Measurements from ENCODE around the gene ANKRD55. TPM values are rescaled to one million over a fixed set of nuclear protein-coding genes. Genes with fewer than 3 reads are reported as not detected.
A peak's percentile ranks its signal among the peaks of the same experiment; 100 is the strongest.

The ANKRD55 gene
- total and polyA plus RNA-seq, 2 of the 8 experiments (the other 6 are each of a cell fraction or from before 2014, with no cell fraction given): not detected

DNA sequence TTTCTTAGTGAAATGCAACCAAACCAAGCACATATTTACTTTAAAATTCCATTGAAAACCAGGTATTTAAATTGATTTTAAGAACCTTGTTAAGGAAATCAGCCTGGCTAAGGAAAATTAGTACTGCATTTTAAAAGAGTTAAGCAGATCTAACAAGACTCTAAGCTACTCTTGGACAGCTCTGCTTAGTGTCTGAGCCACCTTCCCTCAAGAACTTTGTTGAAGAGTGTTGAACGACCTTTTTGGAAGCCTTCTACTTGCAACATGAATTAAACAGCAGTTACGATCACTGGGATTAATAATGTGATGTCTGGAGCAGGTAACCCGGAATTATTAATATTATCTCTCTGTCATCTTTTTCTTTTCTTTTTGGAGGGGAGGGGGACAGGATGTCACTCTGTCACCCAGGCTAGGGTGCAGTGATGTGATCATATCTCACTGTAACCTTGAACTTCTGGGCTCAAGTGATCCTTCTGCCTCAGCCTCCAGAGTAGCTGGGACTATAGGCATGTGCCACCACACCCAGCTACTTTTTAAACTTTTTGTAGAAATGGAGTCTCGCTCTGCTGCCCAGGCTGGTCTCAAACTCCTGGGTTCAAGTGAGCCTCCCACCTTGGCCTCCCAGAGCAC lies 74.7 kb downstream of the ANKRD55 start:
- Histone ChIP-seq H3K79me2 (ENCODE audit: control insufficient read depth in 1 of 2, insufficient read depth in 2 of 2, low read length in 2 of 2) (no peaks in the 10 kb centered on the region), H3K56ac (replicated peaks; ENCODE audit: insufficient read length, low read depth, low read length) (no peak overlapping the region), H3K9ac (replicated peaks in 1 of 4; ENCODE audit: extremely low read depth in 1 of 4, low read depth in 3 of 4, low read length in 3 of 4) (no peak overlapping the region), H3K4me3 (ENCODE audit: extremely low read depth in 1 of 4, insufficient read depth in 2 of 4, low read depth in 3 of 4, low read length in 4 of 4) (no peak overlapping the region), H3K14ac (ENCODE audit: insufficient read length) (no peak overlapping the region), H3K9me3 (ENCODE audit: insufficient read depth in 2 of 2, low read depth in 1 of 2, low read length in 1 of 2) (no peaks in the 10 kb centered on the region), H3K27me3 (replicated peaks in 1 of 4; ENCODE audit: control insufficient read depth in 3 of 4, extremely low read depth in 1 of 4, insufficient read depth in 3 of 4, low read length in 3 of 4) (peaks cover 0 to 5% (median 0%) of the 10 kb centered on the region in 4 experiments; a peak in 2 of 7 replicates), H2BK5ac (ENCODE audit: low read depth, low read length) (no peak overlapping the region), H2BK120ac (replicated peaks; ENCODE audit: low read depth, low read length) (no peak overlapping the region), H4K8ac (ENCODE audit: extremely low read depth, insufficient read depth, low read length) (no peak overlapping the region), H3K4me2 (ENCODE audit: insufficient read depth in 1 of 2, low read depth in 2 of 2, low read length in 2 of 2) (no peak overlapping the region), H4K91ac (replicated peaks; ENCODE audit: insufficient read length, low read length) (no peak overlapping the region), H3K4me1 (replicated peaks in 1 of 4; ENCODE audit: control insufficient read depth in 3 of 4, insufficient read depth in 4 of 4, low read length in 3 of 4) (peaks cover 0 to 5% (median 2%) of the 10 kb centered on the region in 4 experiments; a peak in 4 of 7 replicates), H4K20me1 (replicated peaks in 1 of 2; ENCODE audit: control insufficient read depth in 1 of 2, insufficient read depth in 2 of 2, low read length in 2 of 2) (no peaks in the 10 kb centered on the region), H3K23me2 (ENCODE audit: low read depth, low read length) (no peaks in the 10 kb centered on the region), H2BK12ac (ENCODE audit: low read depth, low read length) (0 out of 2 replicates have a peak overlapping the region, but pooled peaks have one; percentile 50), H3K23ac (ENCODE audit: insufficient read length) (no peak overlapping the region), H3K18ac (ENCODE audit: extremely low read depth, low read length) (no peak overlapping the region), H3K4ac (replicated peaks; ENCODE audit: insufficient read length, low read depth, low read length) (no peak overlapping the region), H2BK15ac (ENCODE audit: low read length) (no peak overlapping the region), H2BK20ac (ENCODE audit: low read length) (no peak overlapping the region), H3K27ac (ENCODE audit: low read depth, low read length) (no peak overlapping the region), H3K36me3 (ENCODE audit: control insufficient read depth in 2 of 4, insufficient read depth in 4 of 4, low read length in 3 of 4) (no peaks in the 10 kb centered on the region), H3K79me1 (ENCODE audit: low read depth, low read length) (no peaks in the 10 kb centered on the region), H2AFZ (ENCODE audit: low read length) (no peak overlapping the region), H2AK5ac (ENCODE audit: low read depth, low read length) (no peak overlapping the region), H4K5ac (ENCODE audit: insufficient read length, low read depth, low read length) (no peak overlapping the region)
- WGBS, 2 experiments (ENCODE audit: extremely low coverage in 1 of 2, insufficient coverage in 1 of 2, insufficient read length in 1 of 2, insufficient replicate concordance in 2 of 2, low coverage in 1 of 2, low lambda C conversion rate in 2 of 2, missing lambda C conversion rate in 1 of 2): 91% methylated on average over 4 of the region's 4 CpGs; no CpG with 5 or more reads in 1 of the 2 experiments
- ChIA-PET POLR2A (ENCODE audit: partially characterized antibody) (no interaction called here), CTCF (ENCODE audit: partially characterized antibody) (interaction anchor here (0.6 to 1.2 kb wide), 4 partner anchors 10 to 385 kb away, joined by 3 to 6 read pairs (median 4); no protein-coding TSS in a partner anchor)
- DNase-seq (ENCODE audit: low read depth in 1 of 2, low spot score in 2 of 2): no peak
- TF ChIP-seq GTF2F1 (IDR thresholded peaks at IDR 0.05; ENCODE audit: borderline replicate concordance, low read depth, low read length) (no peak), POU5F1 (IDR thresholded peaks at IDR 0.05; ENCODE audit: low read depth, low read length) (no peak), HDAC2 (IDR thresholded peaks at IDR 0.05; ENCODE audit: borderline replicate concordance in 1 of 2, low read depth in 2 of 2, low read length in 2 of 2) (no peak), SIX5 (IDR thresholded peaks at IDR 0.05; ENCODE audit: low read depth, low read length) (no peak)
- FAIRE-seq: no peak
